ENCODE data around the gene FAM186B.

- TF ChIP-seq REST (IDR thresholded peaks at IDR 0.05) (no peak), POLR2A (IDR thresholded peaks at IDR 0.05; ENCODE audit: low read length) (no peak), JUNB (IDR thresholded peaks at IDR 0.05) (no peak), CTCF (IDR thresholded peaks at IDR 0.05) (no peak), MAX (IDR thresholded peaks at IDR 0.05) (no peak), TFCP2L1 (CRISPR knock-in tag; IDR thresholded peaks at IDR 0.05) (no peak), MAZ (IDR thresholded peaks at IDR 0.05; ENCODE audit: borderline replicate concordance, low read depth, low read length) (no peak)
Observed at GRCh38 chr12:49549735-49550692, 55.4 kb downstream of the FAM186B start.

Data from A549 (cell line).